Tibial nerve (tissue), 4 donors: ENCODE data around the gene TGIF1. TPM values are rescaled to one million over a fixed set of nuclear protein-coding genes. Genes with fewer than 3 reads are reported as not detected.
"Not testable (repeated sequence)": the region's sequence is repeated elsewhere in the genome, so short reads cannot be mapped to it uniquely, and the experiment has no call there.

Source experiments
- DNase-seq, 2 donors: peaks; one replicate each; pipeline ENCODE4 v3.0.0-alpha.2; 2019; ENCODE audit warnings: low spot score in 2 of 2
- H3K27ac ChIP-seq, 4 donors: fragments of 200-600 bp; sonication (generic) in 3 of 4; one replicate each; pipeline ENCODE4 v1.5.1; 2017 to 2019; ENCODE audit warnings: mild to moderate bottlenecking in 1 of 4
- H3K27me3 ChIP-seq, 2 donors: fragments of 200-600 bp; sonication (generic) in 1 of 2; one replicate each; pipeline versions ENCODE4 v1.5.1 to v1.6.0; 2017 to 2019
- H3K36me3 ChIP-seq, 3 donors: fragments of 200-600 bp; sonication (generic); one replicate each; pipeline ENCODE4 v1.5.1; 2018 to 2019
- H3K4me1 ChIP-seq, 4 donors: fragments of 200-600 bp; sonication (generic) in 3 of 4; one replicate each; pipeline ENCODE4 v1.5.1; 2017 to 2019
- H3K4me3 ChIP-seq, 4 donors: fragments of 200-600 bp; sonication (generic) in 3 of 4; one replicate each; pipeline ENCODE4 v1.5.1; 2017 to 2019; ENCODE audit warnings: mild to moderate bottlenecking in 1 of 4, moderate library complexity in 1 of 4
- H3K9me3 ChIP-seq, 4 donors: fragments of 200-600 bp; sonication (generic) in 3 of 4; one replicate each; pipeline ENCODE4 v1.5.1; 2017 to 2019
- EP300 ChIP-seq, 2 donors: sonication (generic); formaldehyde crosslinking; IDR thresholded peaks; one replicate each; pipeline ENCODE4 v1.6.1; 2017; ENCODE audit warnings: antibody characterized with exemption in 2 of 2, mild to moderate bottlenecking in 1 of 2
- POLR2A ChIP-seq, 2 donors: fragments of 450-650 bp; IDR thresholded peaks; one replicate each; pipeline ENCODE4 v1.6.1; 2017; ENCODE audit warnings: antibody characterized with exemption in 2 of 2, mild to moderate bottlenecking in 2 of 2, moderate library complexity in 2 of 2
- WGBS, 2 donors: methylation state at CpG; one replicate each; pipeline ENCODE4 v1.1.5; 2018; 5-methylcytosine and 5-hydroxymethylcytosine counted together
- total RNA-seq, 4 donors: library from RNA; depleted of rRNA; stranded (reverse); fragments of >200 nt; gene quantifications; one replicate each; pipeline ENCODE4 v1.1.0, GENCODE V29; 2016
- TF ChIP-seq, protein P1 (sequence below), 5 experiments: fragments of 200-600 bp in 3 of 5; fragments of 450-650 bp in 2 of 5; sonication (generic) in 3 of 5; IDR thresholded peaks; one replicate each; pipeline ENCODE4 v1.5.1; 2016 to 2019; ENCODE audit warnings: antibody characterized with exemption in 5 of 5, mild to moderate bottlenecking in 3 of 5, moderate library complexity in 2 of 5

The TGIF1 gene
- total RNA-seq, 4 donors from 2014 or later, result 59.2 to 86.1 (median 70.1) TPM

DNA sequence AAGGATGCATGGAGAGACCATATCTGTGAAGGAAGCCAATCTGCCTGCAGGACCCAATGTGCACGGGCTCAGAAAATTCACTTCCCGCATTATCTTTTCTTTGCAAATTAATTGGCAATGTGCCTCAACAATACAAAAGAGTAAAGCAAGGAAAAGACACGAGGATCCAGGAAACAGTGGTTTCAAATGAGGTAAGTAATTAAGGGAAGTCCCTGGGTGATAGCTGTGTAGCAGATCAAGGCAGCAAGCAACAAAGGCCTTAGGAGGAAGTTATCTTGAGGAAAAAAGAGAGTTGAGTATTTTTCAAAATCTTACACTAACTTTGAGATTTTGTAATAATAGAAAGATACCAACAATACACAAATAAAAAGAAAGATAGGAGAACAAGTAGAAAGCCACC, 44.3 kb upstream of the TGIF1 start:
- TF ChIP-seq, protein P1, sequence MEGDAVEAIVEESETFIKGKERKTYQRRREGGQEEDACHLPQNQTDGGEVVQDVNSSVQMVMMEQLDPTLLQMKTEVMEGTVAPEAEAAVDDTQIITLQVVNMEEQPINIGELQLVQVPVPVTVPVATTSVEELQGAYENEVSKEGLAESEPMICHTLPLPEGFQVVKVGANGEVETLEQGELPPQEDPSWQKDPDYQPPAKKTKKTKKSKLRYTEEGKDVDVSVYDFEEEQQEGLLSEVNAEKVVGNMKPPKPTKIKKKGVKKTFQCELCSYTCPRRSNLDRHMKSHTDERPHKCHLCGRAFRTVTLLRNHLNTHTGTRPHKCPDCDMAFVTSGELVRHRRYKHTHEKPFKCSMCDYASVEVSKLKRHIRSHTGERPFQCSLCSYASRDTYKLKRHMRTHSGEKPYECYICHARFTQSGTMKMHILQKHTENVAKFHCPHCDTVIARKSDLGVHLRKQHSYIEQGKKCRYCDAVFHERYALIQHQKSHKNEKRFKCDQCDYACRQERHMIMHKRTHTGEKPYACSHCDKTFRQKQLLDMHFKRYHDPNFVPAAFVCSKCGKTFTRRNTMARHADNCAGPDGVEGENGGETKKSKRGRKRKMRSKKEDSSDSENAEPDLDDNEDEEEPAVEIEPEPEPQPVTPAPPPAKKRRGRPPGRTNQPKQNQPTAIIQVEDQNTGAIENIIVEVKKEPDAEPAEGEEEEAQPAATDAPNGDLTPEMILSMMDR (IDR thresholded peaks at IDR 0.05), result no peak
- TF ChIP-seq EP300 (IDR thresholded peaks at IDR 0.05) (no peak), POLR2A (IDR thresholded peaks at IDR 0.05) (no peak)
- no peaks in the 10 kb centered on the region for H3K27me3 ChIP-seq
- H3K4me3 ChIP-seq, result no peak overlapping the region

DNA sequence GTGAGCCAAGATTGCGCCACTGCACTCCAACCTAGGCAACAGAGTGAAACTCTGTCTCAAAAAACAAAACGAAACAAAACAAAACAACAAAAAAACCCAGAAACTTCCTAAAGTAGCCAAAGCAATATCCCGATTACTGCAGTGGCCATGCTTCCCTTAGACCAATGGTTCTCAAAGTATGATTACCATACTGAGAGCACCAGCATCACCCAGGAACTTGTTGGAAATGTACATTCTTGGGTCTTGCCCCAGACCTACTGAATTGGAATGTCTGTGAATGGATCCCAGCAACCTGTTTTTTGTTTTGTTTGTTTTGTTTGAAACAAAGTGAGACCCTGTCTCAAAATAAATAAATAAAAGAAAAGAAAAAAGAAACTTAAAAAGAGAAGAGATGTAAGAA, 41.9 kb upstream of the TGIF1 start:
- H3K27ac ChIP-seq, result no peak overlapping the region
- WGBS, 2 donors, result 96 to 99% methylated on average over 3 of the region's 3 CpGs
- H3K36me3 ChIP-seq, result no peaks in the 10 kb centered on the region
- DNase-seq, result no peak
- peaks cover 0 to 8% of the 10 kb centered on the region in 2 donors for H3K27me3 ChIP-seq
- H3K9me3 ChIP-seq, result peaks cover 0 to 11% (median 0%) of the 10 kb centered on the region in 4 donors
- H3K4me1 ChIP-seq, result peaks cover 0 to 3% (median 0%) of the 10 kb centered on the region in 4 donors
- TF ChIP-seq, protein P1 (IDR thresholded peaks at IDR 0.05), result no peak
- TF ChIP-seq POLR2A (IDR thresholded peaks at IDR 0.05) (no peak), EP300 (IDR thresholded peaks at IDR 0.05) (no peak)
- no peak overlapping the region for H3K4me3 ChIP-seq

More for the DNA sequence above, 44.3 kb upstream of the TGIF1 start:
- 36 to 40% methylated on average over 3 of the region's 3 CpGs for WGBS, 2 donors
- Histone ChIP-seq H3K27ac (no peak overlapping the region), H3K4me1 (no peaks in the 10 kb centered on the region), H3K36me3 (no peaks in the 10 kb centered on the region), H3K9me3 (peaks cover 0 to 11% (median 0%) of the 10 kb centered on the region in 4 donors)
- no peak for DNase-seq

GRCh38 chr18:3409811-3410210, 40.2 kb upstream of the TGIF1 start:
- no peaks in the 10 kb centered on the region for H3K36me3 ChIP-seq
- TF ChIP-seq, protein P1 (IDR thresholded peaks at IDR 0.05), result no peak
- TF ChIP-seq EP300 (IDR thresholded peaks at IDR 0.05) (no peak), POLR2A (IDR thresholded peaks at IDR 0.05) (no peak)
- peaks cover 0 to 3% (median 0%) of the 10 kb centered on the region in 4 donors for H3K4me1 ChIP-seq
- peaks cover 0 to 9% (median 0%) of the 10 kb centered on the region in 4 donors for H3K9me3 ChIP-seq
- WGBS, 2 donors, result 79 to 84% methylated on average over 7 of the region's 7 CpGs
- H3K27ac ChIP-seq, result no peak overlapping the region
- peaks cover 0 to 8% of the 10 kb centered on the region in 2 donors for H3K27me3 ChIP-seq
- H3K4me3 ChIP-seq, result no peak overlapping the region
- no peak for DNase-seq

DNA sequence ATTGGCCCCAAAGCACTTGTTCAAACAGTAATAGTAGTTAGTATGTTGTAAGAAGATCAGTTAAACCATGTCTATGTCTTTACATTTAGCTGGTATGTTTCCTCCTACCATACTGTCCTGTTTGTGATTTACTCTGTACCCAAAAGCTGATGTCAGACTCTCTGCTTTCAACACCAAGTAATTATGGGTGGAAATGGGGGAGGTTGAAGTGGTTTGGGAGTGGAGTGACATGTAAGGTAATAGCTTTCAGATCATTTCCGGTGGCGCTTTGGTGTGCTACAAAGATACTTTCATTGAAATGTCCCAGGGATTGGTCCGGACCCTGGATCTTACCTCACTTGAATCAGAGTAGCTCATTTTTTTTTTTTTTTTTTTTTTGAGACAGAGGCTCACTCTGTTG, 39.7 kb upstream of the TGIF1 start:
- 92 to 98% methylated on average over 3 of the region's 3 CpGs for WGBS, 2 donors
- Histone ChIP-seq H3K27me3 (peaks cover 0 to 8% of the 10 kb centered on the region in 2 donors), H3K4me1 (peaks cover 0 to 3% (median 0%) of the 10 kb centered on the region in 4 donors), H3K9me3 (peaks cover 0 to 4% (median 0%) of the 10 kb centered on the region in 4 donors), H3K4me3 (no peak overlapping the region), H3K27ac (no peak overlapping the region), H3K36me3 (no peaks in the 10 kb centered on the region)
- DNase-seq, result no peak
- TF ChIP-seq, protein P1 (IDR thresholded peaks at IDR 0.05), result no peak
- no peak for TF ChIP-seq EP300 (IDR thresholded peaks at IDR 0.05)
- no peak for TF ChIP-seq POLR2A (IDR thresholded peaks at IDR 0.05)

- H3K4me1 ChIP-seq, H3K4me3 ChIP-seq, H3K27ac ChIP-seq, H3K36me3 ChIP-seq, H3K27me3 ChIP-seq, DNase-seq, H3K9me3 ChIP-seq: not testable (repeated sequence)
- 56 to 89% methylated on average over 1 to 3 of the region's 3 CpGs for whole genome bisulfite sequencing, 2 donors
Measured at GRCh38 chr18:3410876-3411275, 39.1 kb upstream of the TGIF1 start.

GRCh38 chr18:3411327-3411726, 38.6 kb upstream of the TGIF1 start:
- 68 to 85% methylated on average over 3 of the region's 3 CpGs for WGBS, 2 donors

More at GRCh38 chr18:3411327-3411726, 38.6 kb upstream of the TGIF1 start:
- Histone ChIP-seq H3K36me3 (no peaks in the 10 kb centered on the region), H3K4me3 (no peak overlapping the region), H3K27ac (no peak overlapping the region), H3K4me1 (peaks cover 0 to 3% (median 0%) of the 10 kb centered on the region in 4 donors), H3K27me3 (peaks cover 0 to 8% of the 10 kb centered on the region in 2 donors), H3K9me3 (no peaks in the 10 kb centered on the region)
- TF ChIP-seq POLR2A (IDR thresholded peaks at IDR 0.05) (no peak), EP300 (IDR thresholded peaks at IDR 0.05) (no peak)
- TF ChIP-seq, protein P1 (IDR thresholded peaks at IDR 0.05), result no peak
- DNase-seq, result no peak
